Neural cell (in vitro differentiated cells): ENCODE results near the gene MAG. TPM values are rescaled to one million over a fixed set of nuclear protein-coding genes. Genes with fewer than 3 reads are reported as not detected.

Experiments
- H2AFZ ChIP-seq: fragments of 200-600, 300-800 bp; sonication (generic), shearing (Covaris generic); 2 replicates; pipeline ENCODE4 v1.6.0; 2014; ENCODE audit warnings: low read depth, mild to moderate bottlenecking, antibody characterized with exemption, low read length, moderate library complexity
- H3F3A ChIP-seq: fragments of 200-600 bp; shearing (Covaris generic); 2 replicates; pipeline ENCODE4 v1.6.1; 2016; ENCODE audit warnings: mild to moderate bottlenecking, moderate library complexity, mixed read lengths, antibody characterized with exemption, low read length; ENCODE audit not compliant: insufficient read depth, poor library complexity, severe bottlenecking
- H3K27ac ChIP-seq: fragments of 200-600, 300-800 bp; sonication (generic), shearing (Covaris generic); 2 replicates; pipeline ENCODE4 v1.5.1; 2014; ENCODE audit warnings: mild to moderate bottlenecking, low read length, moderate library complexity
- H3K27me3 ChIP-seq: fragments of 300-800, 200-600 bp; sonication (generic), shearing (Covaris generic); 2 replicates; pipeline ENCODE4 v1.6.0; 2014; ENCODE audit warnings: mild to moderate bottlenecking, low read depth, low read length, moderate library complexity; ENCODE audit not compliant: insufficient read depth
- H3K36me3 ChIP-seq: fragments of 300-800, 200-600 bp; sonication (generic), shearing (Covaris generic); 2 replicates; pipeline ENCODE4 v1.5.1; 2014; ENCODE audit warnings: mild to moderate bottlenecking, antibody characterized with exemption, low read length, moderate library complexity; ENCODE audit not compliant: insufficient read depth
- H3K4me2 ChIP-seq: fragments of 300-800, 200-600 bp; sonication (generic), shearing (Covaris generic); 2 replicates; pipeline ENCODE4 v1.6.0; 2014; ENCODE audit warnings: mild to moderate bottlenecking, low read length
- H3K4me3 ChIP-seq: fragments of 300-800, 200-600 bp; sonication (generic), shearing (Covaris generic); 2 replicates; pipeline ENCODE4 v1.5.1; 2014; ENCODE audit warnings: mild to moderate bottlenecking, low read length, moderate library complexity
- H3K79me2 ChIP-seq: fragments of 200-600 bp; shearing (Covaris generic); replicated peaks from 2 replicates; pipeline ENCODE4 v1.6.0; 2014; ENCODE audit warnings: mild to moderate bottlenecking, low read length, moderate library complexity; ENCODE audit not compliant: insufficient read depth
- H3K9ac ChIP-seq: fragments of 300-800, 200-600 bp; sonication (generic), shearing (Covaris generic); 2 replicates; pipeline ENCODE4 v1.6.1; 2016; ENCODE audit warnings: mild to moderate bottlenecking, low read length, mixed read lengths
- H3K9me2 ChIP-seq: fragments of 200-600 bp; shearing (Covaris generic); 2 replicates; pipeline ENCODE4 v1.6.1; 2016; ENCODE audit warnings: mild to moderate bottlenecking, low read length, mixed read lengths; ENCODE audit not compliant: insufficient read depth
- H3K9me3 ChIP-seq: fragments of 200-600, 300-800 bp; sonication (generic), shearing (Covaris generic); 2 replicates; pipeline ENCODE4 v1.6.1; 2016; ENCODE audit warnings: mild to moderate bottlenecking, mixed run types, low read length, moderate library complexity, mixed read lengths
- H4K20me1 ChIP-seq: fragments of 200-600 bp; shearing (Covaris generic); 2 replicates; pipeline ENCODE4 v1.6.1; 2016; ENCODE audit warnings: mild to moderate bottlenecking, mixed run types; ENCODE audit not compliant: insufficient read depth
- CTCF ChIP-seq: fragments of 450-650 bp; IDR thresholded peaks from 2 replicates; pipeline ENCODE4 v1.5.1; 2014; ENCODE audit warnings: antibody characterized with exemption, mild to moderate bottlenecking, moderate library complexity; ENCODE audit not compliant: poor library complexity, severe bottlenecking
- EP300 ChIP-seq: fragments of 450-650 bp; conservative IDR thresholded peaks from 2 replicates; pipeline ENCODE4 v1.6.1; 2014; ENCODE audit warnings: antibody characterized with exemption, mild to moderate bottlenecking, moderate library complexity; ENCODE audit not compliant: poor library complexity, severe bottlenecking
- EZH2 ChIP-seq: fragments of 200-600, 300-800 bp; shearing (Covaris generic), sonication (generic); IDR thresholded peaks from 2 replicates; pipeline ENCODE4 v1.6.1; 2014; ENCODE audit warnings: antibody characterized with exemption, low read length, borderline replicate concordance, mild to moderate bottlenecking; ENCODE audit not compliant: insufficient read depth, poor library complexity, severe bottlenecking
- MXI1 ChIP-seq: fragments of 450-650 bp; conservative IDR thresholded peaks from 2 replicates; pipeline ENCODE4 v1.6.1; 2014; ENCODE audit warnings: antibody characterized with exemption, mild to moderate bottlenecking; ENCODE audit not compliant: poor library complexity, severe bottlenecking
- POLR2AphosphoS5 ChIP-seq: IDR thresholded peaks from 2 replicates; pipeline ENCODE4 v1.6.1; 2012
- RAD21 ChIP-seq: fragments of 450-650 bp; conservative IDR thresholded peaks from 2 replicates; pipeline ENCODE4 v1.6.1; 2014; ENCODE audit warnings: antibody characterized with exemption, mild to moderate bottlenecking, moderate library complexity
- REST ChIP-seq: IDR thresholded peaks from 2 replicates; pipeline ENCODE4 v1.6.1; 2012; ENCODE audit warnings: borderline replicate concordance
- SMC3 ChIP-seq: fragments of 450-650 bp; conservative IDR thresholded peaks from 2 replicates; pipeline ENCODE4 v1.6.1; 2014; ENCODE audit warnings: antibody characterized with exemption, mild to moderate bottlenecking, moderate library complexity; ENCODE audit not compliant: poor library complexity
- TAF1 ChIP-seq: IDR thresholded peaks from 2 replicates; pipeline ENCODE4 v1.6.1; 2012; ENCODE audit warnings: low read depth
- polyA plus RNA-seq: library from polyadenylated mRNA; depleted of rRNA; stranded (reverse); fragments of >200 nt; gene quantifications from 2 replicates; pipeline ENCODE4 v1.2.3, GENCODE V29; 2014

The MAG gene
- polyA plus RNA-seq, 1 donor from 2014 or later, result not detected

DNA sequence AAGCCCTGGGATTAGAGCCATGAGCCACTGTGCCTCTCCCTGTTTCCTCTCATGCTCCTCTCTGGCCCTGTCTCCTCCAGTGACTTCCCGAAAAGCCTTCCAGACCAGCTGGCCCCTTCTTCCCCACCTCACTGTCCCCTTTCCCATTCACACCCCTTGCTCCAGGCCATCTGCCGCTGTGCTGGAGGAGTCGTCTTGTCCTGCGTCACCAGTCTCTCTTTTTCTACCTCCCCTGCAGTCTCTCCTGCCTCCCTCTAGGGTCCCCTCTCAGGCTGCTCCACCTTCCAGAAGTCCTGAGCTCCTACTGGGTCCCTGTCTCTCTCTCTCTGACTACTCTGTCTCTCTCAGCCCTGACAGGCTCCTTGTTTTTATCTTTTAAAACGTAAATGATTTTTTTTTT lies 50.5 kb downstream of the MAG start:
- H3K9me2 ChIP-seq, result no peaks in the 10 kb centered on the region
- H3K36me3 ChIP-seq, result no peaks in the 10 kb centered on the region
- no peak overlapping the region for H3K27ac ChIP-seq
- H3K4me3 ChIP-seq, result no peak overlapping the region
- no peaks in the 10 kb centered on the region for H3K27me3 ChIP-seq
- no peak overlapping the region for H2AFZ ChIP-seq
- no peaks in the 10 kb centered on the region for H4K20me1 ChIP-seq
- H3K9me3 ChIP-seq, result no peaks in the 10 kb centered on the region
- TF ChIP-seq RAD21, result no peak
- TF ChIP-seq TAF1, result no peak
- no peak for TF ChIP-seq EZH2
- TF ChIP-seq CTCF, result no peak
- TF ChIP-seq SMC3, result no peak
- TF ChIP-seq EP300, result no peak
- no peak for TF ChIP-seq POLR2AphosphoS5
- TF ChIP-seq MXI1, result no peak
- TF ChIP-seq REST, result no peak
- H3F3A ChIP-seq, result no peaks in the 10 kb centered on the region
- no peaks in the 10 kb centered on the region for H3K79me2 ChIP-seq
- H3K4me2 ChIP-seq, result no peak overlapping the region
- H3K9ac ChIP-seq, result no peak overlapping the region

DNA sequence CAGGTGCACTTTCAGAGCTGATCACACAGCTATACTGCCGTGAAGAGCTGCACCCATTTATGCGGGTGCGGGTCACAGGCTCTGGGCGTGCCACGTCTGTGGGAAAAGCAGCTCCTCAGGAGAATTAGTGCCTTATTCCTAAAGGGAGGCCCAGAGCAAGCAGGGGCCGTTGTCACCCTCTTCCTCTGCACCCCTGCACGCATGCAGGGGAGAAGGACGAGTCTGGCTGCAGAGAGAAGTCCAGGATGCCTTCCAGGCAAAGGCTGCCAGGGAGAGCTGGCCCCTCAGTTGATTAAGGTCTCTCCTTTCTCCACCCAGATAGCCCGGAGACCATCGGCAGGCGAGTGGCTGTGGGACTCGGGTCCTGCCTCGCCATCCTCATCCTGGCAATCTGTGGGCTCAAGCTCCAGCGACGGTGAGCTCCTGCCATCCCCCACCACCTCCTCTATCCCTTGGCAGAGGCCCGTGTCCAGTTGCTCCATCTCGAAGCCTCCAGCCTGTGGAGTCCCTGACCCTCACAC lies 52.6 kb downstream of the MAG start:
- Histone ChIP-seq H3K27ac (no peak overlapping the region), H3K9ac (no peak overlapping the region), H4K20me1 (no peaks in the 10 kb centered on the region), H3F3A (no peaks in the 10 kb centered on the region), H3K4me2 (no peak overlapping the region), H3K9me3 (no peaks in the 10 kb centered on the region), H3K9me2 (no peaks in the 10 kb centered on the region), H3K36me3 (no peaks in the 10 kb centered on the region), H3K27me3 (no peaks in the 10 kb centered on the region), H2AFZ (no peak overlapping the region), H3K4me3 (no peak overlapping the region), H3K79me2 (no peaks in the 10 kb centered on the region)
- TF ChIP-seq REST, result no peak
- TF ChIP-seq TAF1, result no peak
- no peak for TF ChIP-seq POLR2AphosphoS5
- TF ChIP-seq CTCF, result no peak
- no peak for TF ChIP-seq EP300
- no peak for TF ChIP-seq RAD21
- TF ChIP-seq SMC3, result no peak
